Glomerular endothelial cell (primary cell): ENCODE measurements around the gene ADAMTS3. TPM values are rescaled to one million over a fixed set of nuclear protein-coding genes. Genes with fewer than 3 reads are reported as not detected.

Experiments
- DNase-seq: peaks from one replicate; pipeline ENCODE4 v3.0.0-alpha.2; 2011; ENCODE audit warnings: low read depth, low spot score; ENCODE audit errors: extremely low read depth
- total RNA-seq: library from RNA; depleted of rRNA; stranded (reverse); fragments of >200 nt; gene quantifications from 2 replicates; pipeline ENCODE4 v1.2.3, GENCODE V29; 2015

ADAMTS3 gene
- 3.4 and 4.0 TPM in 2 replicates for total RNA-seq

DNA sequence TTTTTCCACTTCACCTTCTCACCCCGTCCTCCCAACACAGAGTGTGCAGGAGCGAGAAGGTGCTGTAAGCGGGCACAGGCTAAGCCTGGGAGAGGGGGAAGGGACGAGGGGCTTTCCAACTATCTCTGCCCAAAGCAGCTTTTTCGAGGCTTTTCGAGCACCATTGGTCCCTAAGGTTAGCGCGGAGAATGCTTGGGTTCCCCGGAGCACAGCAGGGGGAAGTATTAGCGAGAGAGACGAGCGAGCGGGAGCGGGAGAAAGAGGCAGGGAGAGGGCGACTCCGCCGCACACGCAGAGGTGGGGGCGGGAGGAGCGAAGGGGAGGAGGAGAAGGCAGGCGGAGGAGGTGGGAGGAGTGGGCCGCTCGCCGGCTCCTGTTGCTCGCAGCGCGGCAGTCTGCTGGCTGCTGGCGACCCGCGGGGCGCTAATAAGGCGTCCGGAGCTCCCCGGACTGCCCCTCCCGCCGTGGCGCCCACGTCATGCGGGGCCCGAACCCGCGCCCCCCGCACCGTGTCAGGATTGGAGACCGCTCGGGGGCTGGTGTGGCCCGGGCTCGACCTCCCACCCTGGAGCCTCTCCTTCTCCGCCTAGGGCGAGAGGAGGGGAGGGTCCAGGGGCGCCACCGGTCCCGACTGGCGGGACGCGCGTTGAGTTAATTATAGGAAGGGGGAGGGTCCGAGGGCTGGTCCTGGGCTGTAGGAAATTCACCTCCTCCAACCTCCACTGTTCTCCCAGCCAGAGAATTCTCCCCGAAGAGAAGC, at the start of gene ADAMTS3:
Gene ADAMTS3, minus strand, starts transcription at position 263 of the 760 bp plus-strand sequence. CDS start 459 bp downstream, outside the sequence.
- no peak for DNase-seq

DNA sequence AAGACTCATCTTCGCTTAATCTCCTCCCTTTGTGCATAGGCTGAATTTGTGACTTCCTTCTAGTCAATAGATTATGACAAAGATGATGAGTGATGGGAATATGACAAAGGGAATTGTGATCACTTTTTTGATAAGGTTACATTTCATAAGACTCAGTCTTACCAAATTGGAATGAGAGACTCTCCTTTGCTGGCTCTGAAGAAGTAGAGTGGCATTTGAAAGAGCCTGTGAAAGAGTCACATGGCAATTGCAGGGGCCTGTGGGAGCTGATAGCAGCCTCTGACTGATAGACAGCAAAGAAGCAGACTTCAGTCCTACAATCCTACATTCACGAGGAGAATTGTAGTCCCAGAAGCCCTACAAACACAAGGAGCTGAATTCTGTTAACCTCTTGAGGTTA, 44.9 kb upstream of the ADAMTS3 start:
- no peak for DNase-seq

DNA sequence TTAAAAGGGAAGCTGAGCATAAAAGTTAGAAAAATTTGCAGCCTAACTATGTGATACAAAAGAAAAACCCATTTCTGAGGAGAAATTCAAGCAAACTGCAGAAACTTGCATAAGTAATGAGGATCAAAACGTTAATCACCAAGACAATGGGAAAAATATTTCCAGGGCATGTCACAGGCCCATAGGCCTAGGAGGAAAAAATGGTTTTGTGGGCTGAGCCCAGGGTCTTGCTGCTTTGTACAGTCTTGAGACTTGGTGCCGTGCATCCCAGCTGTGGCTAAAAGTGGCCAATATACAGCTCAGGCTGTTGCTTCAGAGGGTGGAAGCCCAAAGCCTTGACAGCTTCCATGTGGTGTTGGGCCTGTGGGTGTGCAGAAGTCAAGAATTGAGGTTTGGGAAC, 37.7 kb upstream of the ADAMTS3 start:
- no peak for DNase-seq

DNA sequence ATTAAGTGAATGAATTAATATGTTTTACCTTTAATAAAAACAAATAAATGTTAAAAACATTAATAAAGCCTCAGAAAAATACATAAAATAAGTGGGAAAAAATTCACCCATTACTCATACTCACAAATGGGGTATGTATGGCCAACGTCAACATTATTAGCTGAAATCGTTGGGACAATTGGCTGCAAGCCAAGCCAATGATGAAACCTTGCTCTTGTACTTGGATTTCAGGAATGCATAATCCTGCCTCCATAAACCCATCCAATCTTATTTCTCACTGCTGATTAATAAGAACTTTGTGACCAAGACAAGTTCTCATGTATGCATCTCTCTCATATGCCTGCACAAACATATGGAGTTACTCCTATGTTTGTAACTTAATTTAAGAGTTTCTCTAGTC, 35.3 kb upstream of the ADAMTS3 start:
- no peak for DNase-seq

DNA sequence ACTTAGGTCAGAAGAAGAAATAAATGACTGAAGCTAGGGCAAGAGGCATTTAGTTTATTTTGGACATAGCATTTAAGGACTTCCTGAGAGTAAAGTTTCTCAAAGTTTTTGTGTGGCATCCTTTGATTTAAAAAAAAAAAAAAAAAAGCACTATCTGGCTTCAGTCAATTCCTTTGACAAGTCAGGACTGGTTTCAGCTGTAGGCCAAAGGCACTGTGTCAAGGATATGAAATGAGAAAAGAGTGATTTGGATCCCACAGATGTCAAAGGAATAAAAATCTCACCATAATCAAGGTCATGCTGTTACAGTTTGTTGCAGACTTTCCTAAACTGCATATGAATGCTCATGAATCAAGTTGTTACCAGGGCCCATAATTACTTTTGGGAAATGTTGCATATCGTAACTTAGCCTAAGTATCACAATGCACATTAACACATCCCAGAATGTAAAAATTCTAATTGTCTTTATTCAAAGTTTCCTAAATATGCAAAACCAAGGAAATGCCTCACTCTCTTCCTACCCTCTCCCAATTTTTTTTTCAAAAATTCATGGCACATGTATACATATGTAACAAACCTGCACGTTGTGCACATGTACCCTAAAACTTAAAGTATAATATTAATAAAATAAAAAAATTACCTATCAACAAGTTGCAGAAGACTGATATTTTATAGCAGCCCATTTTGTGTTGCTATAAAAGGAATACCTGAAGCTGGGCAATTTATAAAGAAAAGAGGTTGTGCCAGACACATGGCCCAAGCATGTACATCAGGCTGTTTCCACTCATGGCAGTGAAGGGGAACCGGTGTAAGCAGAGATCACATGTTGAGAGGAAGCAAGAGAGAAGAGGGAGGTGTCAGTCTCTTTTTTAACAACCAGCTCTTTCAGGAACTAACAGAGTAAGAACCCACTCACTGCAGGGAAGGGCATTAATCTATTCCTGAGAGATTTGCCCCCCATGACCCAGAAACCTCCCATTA, 33.7 kb upstream of the ADAMTS3 start:
- no peak for DNase-seq

DNA sequence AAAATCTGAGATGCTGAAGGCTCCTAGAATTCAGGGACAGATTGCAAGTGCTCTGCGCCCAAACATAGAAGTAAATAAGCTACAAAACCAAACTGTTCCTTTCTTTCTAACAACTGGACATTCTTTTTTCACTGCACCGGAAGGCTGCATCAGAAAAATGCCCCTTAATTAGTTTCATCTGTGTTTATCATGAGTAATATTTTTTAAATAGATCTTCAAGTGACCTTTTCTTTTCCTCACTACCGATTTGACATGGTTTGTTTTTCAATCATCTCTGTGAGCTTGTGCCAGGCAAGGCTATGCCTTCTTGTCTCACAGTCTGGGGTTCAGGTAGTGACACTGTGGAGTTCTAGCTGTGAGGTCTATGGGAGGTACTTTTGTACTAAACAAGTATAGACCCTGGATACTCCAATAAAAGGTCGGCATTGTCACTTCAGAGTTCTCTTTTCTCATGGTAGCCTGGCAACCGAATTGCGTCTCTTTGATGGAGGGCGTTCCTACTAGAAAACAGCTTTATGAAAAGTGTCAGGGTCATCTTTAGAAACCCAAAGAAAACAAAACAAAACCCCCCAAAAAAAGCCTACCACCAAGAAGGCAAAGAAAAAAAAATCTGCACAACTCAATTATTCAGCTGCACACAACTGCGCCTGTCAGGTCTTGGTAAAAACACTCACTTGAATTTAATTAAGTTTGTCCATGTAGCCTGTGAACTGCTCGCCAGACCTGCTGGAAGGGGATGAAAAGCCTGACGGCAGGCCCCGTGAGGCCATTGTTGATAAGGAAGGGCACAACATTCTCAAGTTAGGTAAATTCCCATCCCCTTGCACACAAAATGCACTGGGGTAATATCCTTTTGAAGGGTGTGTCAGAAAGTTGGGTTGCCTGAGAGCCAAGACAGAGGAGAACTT, 22.8 kb upstream of the ADAMTS3 start:
- no peak for DNase-seq

DNA sequence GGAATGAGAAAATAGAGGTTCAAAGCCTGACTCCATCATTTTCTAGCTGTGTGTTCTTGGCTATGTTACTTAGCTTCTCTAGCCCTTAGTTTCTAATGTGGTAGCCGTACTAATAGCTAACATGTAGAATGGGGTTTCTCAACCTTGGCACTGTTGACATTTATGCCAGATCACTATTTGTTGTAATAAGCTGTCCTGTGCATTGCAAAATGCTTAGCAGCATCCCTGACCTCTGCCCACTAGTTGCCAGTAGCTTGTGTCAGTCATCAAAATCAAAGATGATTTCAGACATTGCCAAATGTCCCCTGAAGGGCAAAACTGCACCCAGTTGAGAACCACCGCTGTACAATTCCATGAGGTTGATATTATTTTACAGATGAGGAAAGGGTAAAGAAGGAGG, 18.3 kb upstream of the ADAMTS3 start:
- no peak for DNase-seq

DNA sequence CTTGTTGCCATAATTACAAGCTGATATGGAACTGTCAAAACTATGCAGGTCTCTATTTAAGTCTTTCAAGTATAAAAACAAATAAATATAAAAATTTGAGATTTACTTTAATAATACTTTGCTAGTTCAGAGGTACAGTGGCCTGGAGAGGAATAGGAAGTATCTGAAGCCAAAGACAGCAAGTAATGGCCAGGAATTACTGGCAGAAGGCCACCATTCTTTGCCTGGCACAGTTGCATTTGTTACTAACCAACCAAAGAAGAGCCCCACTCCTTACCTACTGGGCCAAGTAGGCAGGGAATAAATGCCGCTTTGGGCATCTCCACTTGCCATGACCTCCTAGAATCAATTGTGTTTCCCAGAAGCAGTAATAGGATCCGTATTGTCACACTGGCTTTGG, 13.8 kb upstream of the ADAMTS3 start:
- no peak for DNase-seq

DNA sequence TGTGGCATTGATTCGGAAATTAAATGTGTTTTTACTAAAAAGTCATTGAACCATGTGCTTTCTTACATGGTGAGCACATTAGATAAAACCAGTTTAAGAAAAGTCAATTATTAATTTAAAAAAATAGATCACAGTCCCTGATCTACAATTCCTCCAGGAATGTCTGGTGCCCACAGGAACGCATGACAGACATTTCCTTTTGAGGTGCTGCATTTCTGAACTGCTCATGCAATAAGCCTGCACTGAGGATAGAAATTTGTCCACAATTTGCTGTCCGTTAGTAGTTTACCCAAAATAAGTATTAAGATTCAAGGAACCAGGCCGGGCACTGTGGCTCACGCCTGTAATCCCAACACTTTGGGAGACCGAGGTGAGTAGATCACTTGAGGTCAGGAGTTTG, 8.2 kb upstream of the ADAMTS3 start:
- DNase-seq: no peak

DNA sequence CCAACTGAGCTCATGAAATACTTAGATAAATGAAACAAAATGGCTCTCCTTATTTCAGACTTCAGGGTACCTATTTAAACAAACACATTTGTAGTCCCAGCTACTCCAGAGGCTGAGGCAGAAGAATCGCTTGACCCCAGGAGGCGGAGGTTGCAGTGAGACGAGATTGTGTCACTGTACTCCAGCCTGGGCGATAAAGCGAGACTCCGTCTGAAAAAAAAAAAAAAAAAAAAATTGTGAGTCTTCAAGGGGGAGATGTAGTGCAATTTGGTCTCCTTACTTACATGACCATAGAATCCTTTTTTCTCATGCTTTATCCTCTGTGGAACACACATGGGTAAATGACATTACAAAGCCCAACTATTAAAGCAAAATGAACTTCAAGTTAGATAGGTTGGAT, 2.3 kb upstream of the ADAMTS3 start:
- DNase-seq: no peak

DNA sequence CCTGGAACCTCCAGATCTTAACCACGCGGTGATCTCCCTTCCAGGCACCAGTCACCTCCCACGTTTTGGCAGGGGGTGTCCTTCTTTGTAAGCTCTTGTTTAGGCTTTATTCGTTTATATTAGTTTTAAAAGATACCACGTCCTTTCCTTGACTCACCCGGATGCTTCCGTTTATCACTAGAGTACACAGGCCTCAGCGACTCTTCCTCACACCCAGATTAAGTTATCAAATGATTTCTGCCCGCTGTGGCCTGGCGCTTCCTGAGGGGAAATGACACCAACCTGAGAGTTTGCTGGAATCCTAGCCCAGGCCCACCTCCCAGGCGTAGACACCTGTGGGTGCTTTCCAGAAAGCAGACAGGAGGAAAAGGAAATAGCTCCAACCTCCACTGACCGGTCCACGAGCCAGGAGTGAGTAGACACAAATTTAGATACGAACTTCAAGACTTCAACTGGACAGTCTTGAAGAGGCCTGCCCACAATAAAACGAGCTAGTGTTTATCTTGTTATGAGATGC, 756 bp upstream of the ADAMTS3 start:
- no peak for DNase-seq

DNA sequence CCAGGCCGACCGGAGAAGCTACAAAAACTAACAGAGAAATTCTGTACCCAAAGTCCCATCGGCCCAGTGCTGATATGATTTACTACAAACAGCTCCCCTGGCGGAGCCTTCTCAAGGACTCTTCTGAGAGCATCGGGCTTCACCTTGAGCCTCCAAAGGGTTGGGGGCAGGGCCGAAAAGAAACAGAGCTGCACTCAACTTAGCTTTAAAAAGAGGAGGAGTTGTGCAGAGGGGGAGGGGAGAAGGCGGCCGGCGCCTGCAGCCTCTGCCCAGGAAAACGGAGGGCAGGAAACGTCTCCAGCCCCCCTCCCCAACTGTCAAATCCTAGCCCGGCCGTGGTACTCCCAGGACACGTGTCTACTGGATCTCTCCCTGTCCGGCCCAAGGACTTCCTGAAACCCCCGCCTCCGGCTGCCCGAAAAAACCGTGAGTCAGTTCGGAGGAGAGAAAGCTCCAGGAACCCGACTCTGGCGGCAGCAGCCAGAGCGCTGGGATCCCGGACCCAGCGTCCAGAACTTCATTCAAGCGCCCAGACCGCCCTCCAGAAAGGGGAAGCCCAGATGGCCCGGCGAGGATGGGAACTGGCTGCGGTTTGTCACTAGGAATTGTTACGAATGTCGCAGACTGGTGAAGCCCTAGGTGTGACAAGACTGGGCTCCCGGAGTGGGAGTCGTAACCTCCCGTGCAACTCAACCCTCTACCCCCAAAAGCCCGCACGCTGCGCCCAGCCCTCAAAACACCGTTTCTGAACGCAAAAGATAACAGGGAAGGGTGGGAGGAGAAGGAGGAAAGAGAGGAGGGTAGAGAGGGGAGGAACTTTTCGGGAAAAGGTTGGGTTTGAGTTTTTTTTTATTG, 973 bp downstream of the ADAMTS3 start:
- DNase-seq: no peak

DNA sequence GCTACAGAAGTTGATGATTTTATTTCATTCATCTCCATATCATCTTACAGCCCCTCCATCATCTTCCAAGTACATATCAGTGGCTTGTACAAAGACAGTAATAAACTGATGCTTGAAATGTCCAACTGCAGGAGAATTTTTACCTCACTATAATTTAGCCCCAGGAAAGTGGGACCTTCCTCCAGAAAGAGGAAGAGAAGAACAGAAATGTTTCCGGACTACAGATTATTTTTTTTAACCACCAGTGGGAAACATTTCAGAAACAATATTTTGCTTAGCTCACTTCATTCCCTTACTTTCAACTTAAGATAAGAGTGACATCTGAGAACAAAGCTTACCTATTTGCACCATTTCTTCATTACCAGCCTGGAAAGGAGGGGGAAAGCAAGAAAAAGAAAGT, 2.0 kb downstream of the ADAMTS3 start:
- no peak for DNase-seq

DNA sequence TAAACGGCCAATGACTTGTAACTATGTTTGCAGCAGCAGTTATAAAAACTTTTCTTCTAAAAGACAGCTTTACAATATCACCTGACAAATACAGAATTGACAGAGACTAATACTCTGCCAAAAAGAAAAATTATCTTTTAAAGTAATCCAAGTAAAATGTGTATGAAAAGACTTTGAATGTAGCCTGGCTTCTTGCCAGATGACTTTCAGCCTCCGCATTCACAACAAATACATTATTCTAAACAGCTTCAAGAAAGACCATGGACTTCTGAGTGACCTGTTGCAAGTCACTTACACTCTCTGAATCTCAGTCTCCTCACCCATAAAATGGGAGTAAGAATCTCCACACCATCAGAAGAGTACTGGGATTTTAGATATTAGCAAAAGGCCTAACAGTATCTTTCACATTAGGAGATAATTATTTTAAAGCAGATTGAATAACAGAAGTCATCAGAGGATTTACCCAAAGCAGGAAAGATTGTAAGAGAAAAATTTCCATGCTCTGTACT, 2.5 kb downstream of the ADAMTS3 start:
- DNase-seq: no peak

DNA sequence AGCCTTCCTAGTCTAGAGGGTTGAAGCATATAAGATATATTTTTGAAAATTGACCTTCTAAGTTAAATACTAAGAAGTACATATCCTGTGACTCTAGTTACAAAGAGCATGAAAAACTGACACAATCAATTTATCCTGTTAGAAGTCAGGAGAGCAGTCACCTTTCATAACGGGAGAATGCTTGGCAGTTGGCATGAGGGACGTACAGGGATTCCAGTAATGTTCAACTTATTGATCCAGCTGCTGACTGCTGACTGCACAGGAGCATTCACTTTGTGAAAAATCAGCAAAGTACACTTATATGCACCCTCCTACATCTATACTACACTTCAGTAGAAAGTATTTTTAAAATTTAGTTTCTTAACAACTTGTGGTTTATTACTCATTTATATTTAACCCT, 4.2 kb downstream of the ADAMTS3 start:
- no peak for DNase-seq

DNA sequence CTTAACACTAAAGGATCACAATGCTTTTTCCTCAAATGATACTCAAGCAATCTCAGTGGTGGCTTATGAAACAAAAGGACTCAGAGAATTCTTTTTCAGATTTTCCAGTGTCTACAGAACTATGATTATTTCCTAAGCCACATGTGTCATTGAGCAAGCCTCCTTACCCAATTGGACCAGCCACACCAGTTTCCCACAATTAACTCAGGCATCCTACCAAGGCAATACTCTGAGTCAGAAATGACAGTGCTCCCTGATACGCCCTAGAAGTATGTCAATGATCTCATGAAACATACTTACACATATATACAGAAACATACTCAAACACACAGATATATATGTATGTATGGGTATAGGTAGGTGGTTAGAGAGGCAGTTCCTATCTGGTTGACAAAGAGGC, 4.8 kb downstream of the ADAMTS3 start:
- DNase-seq: no peak

DNA sequence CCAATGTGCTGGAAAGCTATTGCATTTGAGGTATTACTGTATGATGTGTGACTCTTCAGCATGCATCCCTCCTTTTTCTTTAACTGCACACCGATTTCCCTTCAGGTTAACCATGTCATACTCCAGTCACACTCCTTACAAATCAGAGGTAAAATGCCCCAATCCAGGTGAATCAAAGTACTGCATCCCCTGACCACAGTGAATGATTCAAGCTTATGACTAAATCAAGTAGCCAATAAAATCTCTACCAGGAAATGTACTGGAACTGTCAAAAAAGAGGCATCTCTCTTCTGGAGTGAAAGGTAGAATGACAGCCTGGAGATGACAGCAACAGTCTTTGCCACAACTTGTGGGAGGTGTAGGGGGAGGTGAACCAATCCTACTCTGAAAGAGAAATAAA, 10.4 kb downstream of the ADAMTS3 start:
- no peak for DNase-seq

DNA sequence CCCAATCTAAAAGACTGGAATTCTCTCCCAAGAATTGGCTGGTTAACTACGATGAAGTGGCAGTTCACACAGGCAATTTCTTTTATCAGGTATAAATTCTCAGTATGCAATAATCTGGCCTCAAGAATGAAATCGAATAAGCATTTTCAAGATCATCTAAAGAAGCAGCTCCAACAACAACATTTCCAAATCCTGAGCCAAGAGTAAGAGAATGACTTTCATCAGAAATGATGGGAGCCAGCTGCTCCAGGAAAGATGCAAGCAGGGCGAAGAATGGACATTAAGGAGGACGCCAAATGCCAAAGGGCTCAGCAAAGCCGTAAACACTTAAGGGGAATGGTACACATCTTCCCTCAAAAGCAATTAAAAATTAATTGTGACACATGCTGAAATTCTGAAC, 12.0 kb downstream of the ADAMTS3 start:
- DNase-seq: no peak

DNA sequence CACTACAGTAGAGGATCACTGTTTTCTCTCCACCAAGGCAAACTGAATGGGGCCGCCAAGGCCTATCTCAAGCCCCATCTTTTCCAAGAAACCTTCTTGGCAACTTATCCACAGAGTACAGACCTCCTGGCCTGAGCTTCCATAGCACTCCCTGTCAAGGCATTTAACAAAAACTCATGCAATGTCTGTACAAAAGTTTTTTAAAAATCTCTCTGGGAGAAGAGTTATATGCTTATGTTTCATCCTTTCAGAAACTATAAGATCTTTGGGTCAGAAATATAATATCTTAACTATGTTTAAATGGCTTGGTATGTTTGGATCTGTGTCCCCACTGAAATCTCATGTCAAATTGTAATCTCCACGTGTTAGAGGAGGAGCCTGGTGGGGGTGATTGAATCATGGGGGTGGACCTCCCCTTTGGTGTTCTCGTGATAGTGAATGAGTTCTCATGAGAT, 13.6 kb downstream of the ADAMTS3 start:
- no peak for DNase-seq
